GM03348 (cell line): ENCODE measurements around the gene ADK.
A peak's percentile ranks its signal among the peaks of the same experiment; 100 is the strongest.

Source experiments
- DNase-seq: peaks from one replicate; pipeline ENCODE4 v3.0.0; 2012; ENCODE audit warnings: low spot score

The ADK gene

DNA sequence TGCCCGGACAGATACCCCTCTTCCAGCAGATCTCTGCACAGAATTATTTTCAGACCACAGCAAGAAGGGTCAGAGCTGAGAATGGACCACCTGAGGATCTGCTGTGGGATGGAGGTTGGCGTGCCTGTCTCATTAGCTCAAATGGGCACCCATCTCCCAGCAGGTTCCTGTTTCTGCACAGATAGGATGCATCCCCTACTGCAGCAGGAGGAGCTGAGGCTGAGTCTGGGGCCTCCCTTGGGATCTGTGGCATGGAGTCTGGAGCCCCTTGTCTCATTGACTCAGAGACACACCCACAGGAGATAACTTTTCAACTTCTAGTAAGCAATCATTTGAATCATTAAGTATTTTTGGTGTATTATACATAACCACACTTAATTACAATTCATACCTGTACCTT lies 212.7 kb downstream of the ADK start:
- no peak for DNase-seq

GRCh38 chr10:74365109-74365508 lies 214.1 kb downstream of the ADK start:
- DNase-seq: no peak

DNA sequence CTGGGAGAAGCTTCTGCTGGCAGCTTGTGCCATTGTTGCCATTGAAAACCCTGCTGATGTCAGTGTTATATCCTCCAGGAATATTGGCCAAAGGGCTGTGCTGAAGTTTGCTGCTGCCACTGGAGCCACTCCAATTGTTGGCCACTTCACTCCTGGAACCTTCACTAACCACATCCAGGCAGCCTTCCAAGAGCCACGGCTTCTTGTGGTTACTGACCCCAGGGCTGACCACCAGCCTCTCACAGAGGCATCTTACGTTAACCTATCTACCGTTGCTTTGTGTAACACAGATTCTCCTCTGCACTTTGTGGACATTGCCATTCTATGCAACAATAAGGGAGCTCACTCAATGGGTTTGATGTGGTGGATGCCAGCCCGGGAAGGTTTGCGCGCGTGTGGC lies 220.7 kb downstream of the ADK start:
- DNase-seq: no peak

GRCh38 chr10:74373059-74373458 lies 222.0 kb downstream of the ADK start:
- DNase-seq: no peak

DNA sequence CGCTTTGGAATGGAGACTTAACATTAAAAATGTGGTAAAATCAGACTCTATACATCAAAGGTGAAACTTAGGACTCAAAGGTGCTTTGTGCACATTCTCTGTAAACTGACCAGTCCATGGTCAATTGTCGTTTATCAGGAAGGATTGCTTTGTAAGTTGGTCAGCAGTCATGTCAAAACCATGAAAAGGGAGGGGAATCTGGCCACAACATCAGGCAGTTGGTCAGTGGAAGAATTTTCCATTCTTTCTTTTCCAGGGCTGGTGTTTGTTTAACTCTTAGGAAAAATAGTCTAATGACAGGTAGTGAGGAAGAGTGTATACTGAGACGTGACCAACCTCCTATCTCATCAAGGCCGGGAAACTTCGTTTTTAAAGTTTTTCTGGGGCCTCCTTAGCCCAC lies 226.5 kb downstream of the ADK start:
- no peak for DNase-seq

- DNase-seq: no peak
These were observed 228.5 kb downstream of the ADK start for GRCh38 chr10:74379474-74379873.

- DNase-seq: no peak
These were observed 229.8 kb downstream of the ADK start for GRCh38 chr10:74380795-74381194.

- no peak for DNase-seq
These were observed 230.4 kb downstream of the ADK start for GRCh38 chr10:74381291-74381853.

DNA sequence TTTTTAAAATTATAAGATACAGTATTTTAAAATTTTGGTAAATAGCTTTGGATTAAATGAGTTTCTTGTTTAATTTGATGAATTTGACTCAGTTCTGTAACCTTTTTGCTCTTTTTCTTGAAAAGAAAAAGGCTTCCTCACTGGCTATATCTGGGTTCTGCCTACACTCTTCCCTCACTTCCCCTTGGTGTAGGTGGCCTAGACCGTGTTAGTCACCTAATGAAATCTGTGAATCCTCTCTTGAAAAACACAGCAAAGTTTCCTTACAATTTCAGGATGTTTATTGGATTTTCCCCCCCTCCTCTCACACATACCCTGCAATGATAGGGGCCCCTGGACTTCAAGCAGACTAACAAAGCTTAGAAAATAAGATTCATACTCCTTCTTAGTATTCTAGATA lies 231.6 kb downstream of the ADK start:
- no peak for DNase-seq

GRCh38 chr10:74383642-74384041 lies 232.6 kb downstream of the ADK start:
- DNase-seq: no peak

- DNase-seq: no peak
These were observed 233.7 kb downstream of the ADK start for GRCh38 chr10:74384615-74385183.

- no peak for DNase-seq
These were observed 237.8 kb downstream of the ADK start for GRCh38 chr10:74388801-74389200.

- no peak for DNase-seq
These were observed 240.8 kb downstream of the ADK start for GRCh38 chr10:74391786-74392185.

DNA sequence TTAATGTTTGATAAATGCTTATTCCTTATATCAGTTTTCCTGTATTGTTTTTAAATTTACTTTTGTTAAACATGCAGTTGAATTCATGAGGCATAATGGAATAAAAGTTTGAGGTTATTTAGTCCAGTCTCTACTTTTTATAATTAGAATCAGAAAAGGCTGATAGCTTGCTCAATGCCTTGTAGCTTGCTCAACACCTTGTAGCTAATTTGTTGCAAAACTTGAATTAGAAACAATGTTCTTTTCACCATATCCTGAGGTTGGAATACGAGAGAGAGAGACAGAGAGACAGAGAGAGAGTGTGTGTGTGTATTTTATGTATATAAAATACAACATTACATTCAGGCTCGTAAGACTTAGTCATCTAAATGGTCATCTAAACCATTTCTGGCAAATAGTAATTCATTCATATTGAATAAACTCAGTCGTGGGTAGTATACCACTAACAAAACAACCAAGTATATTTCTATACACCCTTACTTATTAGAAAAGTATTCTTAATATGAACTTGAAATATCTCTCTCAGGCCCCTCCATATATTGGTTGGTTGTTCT lies 243.5 kb downstream of the ADK start:
- no peak for DNase-seq

- DNase-seq: no peak
These were observed 249.2 kb downstream of the ADK start for GRCh38 chr10:74400186-74400585.

GRCh38 chr10:74406006-74406405 lies 255.0 kb downstream of the ADK start:
- no peak for DNase-seq

GRCh38 chr10:74415146-74415839 lies 264.3 kb downstream of the ADK start:
- DNase-seq: no peak

DNA sequence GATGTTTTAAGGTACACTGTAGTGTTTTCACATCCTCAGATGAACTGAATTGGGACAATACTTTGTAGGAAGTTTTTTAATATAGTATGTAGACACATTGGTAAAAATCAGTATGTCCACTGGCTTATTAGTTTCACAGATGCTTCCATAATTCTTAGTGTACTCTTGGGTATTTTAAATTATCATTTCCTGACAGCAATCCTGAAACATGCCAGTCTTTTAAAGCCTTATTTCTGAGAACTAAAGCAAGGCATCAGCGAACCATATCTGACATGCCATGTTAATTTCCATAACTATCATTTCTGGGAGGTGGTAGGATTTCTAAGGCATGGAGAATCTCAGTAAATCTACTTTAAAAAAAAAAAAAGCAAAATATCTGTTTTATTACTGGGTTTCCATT lies 266.4 kb downstream of the ADK start:
- no peak for DNase-seq

GRCh38 chr10:74418285-74418872 lies 267.4 kb downstream of the ADK start:
- no peak for DNase-seq

DNA sequence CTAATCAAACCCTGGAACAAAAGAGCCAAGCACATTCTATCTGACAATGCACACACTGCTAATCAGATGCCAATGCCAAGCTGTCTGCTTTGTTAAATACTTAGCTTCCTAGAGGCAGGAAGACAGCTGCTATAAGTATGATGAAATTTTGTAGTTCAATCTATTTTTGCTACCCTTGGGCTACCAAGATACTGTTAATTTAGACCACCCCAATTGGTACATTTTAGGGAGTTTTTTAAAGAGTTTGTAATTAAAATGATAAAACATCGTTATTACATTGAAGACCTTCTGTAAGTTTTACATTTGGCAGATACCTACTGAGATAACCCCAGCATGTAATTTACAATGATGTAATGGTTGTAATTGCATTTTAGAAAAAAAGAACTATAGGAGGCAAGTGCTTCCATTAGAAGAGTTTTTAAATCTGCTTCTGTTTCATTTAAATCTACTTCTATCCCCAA lies 268.5 kb downstream of the ADK start:
- DNase-seq: no peak

DNA sequence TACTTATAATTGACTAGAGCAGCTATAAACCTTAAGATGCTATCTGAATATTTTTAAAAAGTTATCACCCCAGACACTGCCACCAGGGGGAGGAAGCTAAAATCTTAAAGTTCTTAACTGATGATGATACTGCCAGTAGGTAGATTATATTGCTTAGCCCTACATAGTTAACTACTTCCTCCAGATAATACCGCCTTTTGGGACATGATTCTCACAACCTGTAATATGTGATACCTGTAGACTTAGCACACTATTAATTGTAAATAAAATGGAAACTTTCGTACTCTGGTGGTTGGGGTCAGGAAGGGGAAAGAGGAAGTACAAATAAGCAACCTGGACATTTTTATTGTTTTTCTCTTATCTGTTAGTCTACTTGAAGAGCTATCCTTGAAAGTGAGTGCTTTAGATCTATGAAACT lies 268.9 kb downstream of the ADK start:
- DNase-seq: peak; percentile 28

GRCh38 chr10:74424565-74424964 lies 273.5 kb downstream of the ADK start:
- DNase-seq: no peak

GRCh38 chr10:74425456-74426001 lies 274.5 kb downstream of the ADK start:
- no peak for DNase-seq
